ENCODE measurements around the gene QRFPR. TPM values are rescaled to one million over a fixed set of nuclear protein-coding genes. Genes with fewer than 3 reads are reported as not detected.

The QRFPR gene
- total and polyA plus RNA-seq, 2 of the 8 experiments (the other 6 are each of a cell fraction or from before 2014, with no cell fraction given): 1.0 to 2.9 TPM

DNA sequence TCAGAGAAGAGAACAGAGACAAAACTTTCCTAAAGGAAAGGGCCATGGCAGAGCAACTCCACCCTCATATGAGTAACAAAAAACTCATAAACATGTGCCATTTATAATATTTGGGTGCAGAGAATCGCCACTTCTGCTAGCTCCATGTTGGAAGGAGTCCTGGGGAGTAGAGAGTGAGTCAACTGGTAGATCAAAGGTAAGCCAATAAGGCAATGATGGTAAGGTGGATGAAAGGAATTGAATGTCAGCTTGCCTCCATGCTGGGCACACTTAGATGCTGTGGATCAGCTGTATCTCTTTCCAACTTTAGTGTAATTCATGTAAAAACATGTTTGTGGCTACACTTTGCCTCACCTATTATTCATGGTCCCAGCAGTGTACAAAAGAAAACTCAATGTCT, 4.7 kb downstream of the QRFPR start:
- no peak overlapping the region for H2AK5ac ChIP-seq (ENCODE audit: low read depth, low read length)
- no peak overlapping the region for H3K4ac ChIP-seq (replicated peaks; ENCODE audit: insufficient read length, low read depth, low read length)
- FAIRE-seq: no peak
- H3K79me1 ChIP-seq (ENCODE audit: low read depth, low read length): no peaks in the 10 kb centered on the region
- H3K23me2 ChIP-seq (ENCODE audit: low read depth, low read length): peaks cover 13% of the 10 kb centered on the region
- H3K27ac ChIP-seq (ENCODE audit: low read depth, low read length): no peak overlapping the region
- H3K4me1 ChIP-seq (replicated peaks in 1 of 4; ENCODE audit: control insufficient read depth in 3 of 4, insufficient read depth in 4 of 4, low read length in 3 of 4): peaks cover 0 to 2% (median 0%) of the 10 kb centered on the region in 4 experiments; a peak in 3 of 7 replicates
- H2BK12ac ChIP-seq (ENCODE audit: low read depth, low read length): no peak overlapping the region
- TF ChIP-seq FOSL1 (IDR thresholded peaks at IDR 0.05; ENCODE audit: insufficient read depth, low read depth, low read length) (no peak), GTF2F1 (IDR thresholded peaks at IDR 0.05; ENCODE audit: borderline replicate concordance, low read depth, low read length) (no peak), SP2 (IDR thresholded peaks at IDR 0.05; ENCODE audit: low read length) (no peak), BRCA1 (IDR thresholded peaks at IDR 0.05; ENCODE audit: low read depth, low read length) (no peak), ZNF274 (IDR thresholded peaks at IDR 0.05; ENCODE audit: borderline replicate concordance, extremely low read depth, low read length) (no peak), SP4 (IDR thresholded peaks at IDR 0.05; ENCODE audit: low read length) (no peak), RBBP5 (IDR thresholded peaks at IDR 0.05; ENCODE audit: borderline replicate concordance, low read depth, low read length) (no peak), HDAC6 (IDR thresholded peaks at IDR 0.05; ENCODE audit: low read depth, low read length) (no peak), POU5F1 (IDR thresholded peaks at IDR 0.05; ENCODE audit: low read depth, low read length) (no peak), CTBP2 (IDR thresholded peaks at IDR 0.05; ENCODE audit: borderline replicate concordance, insufficient read depth, insufficient read length, low read length) (no peak), GABPA (IDR thresholded peaks at IDR 0.05; ENCODE audit: borderline replicate concordance, insufficient read depth, low read length) (no peak)
- peaks cover 8 to 25% (median 20%) of the 10 kb centered on the region in 4 experiments for H3K27me3 ChIP-seq (replicated peaks in 1 of 4; ENCODE audit: control insufficient read depth in 3 of 4, extremely low read depth in 1 of 4, insufficient read depth in 3 of 4, low read length in 3 of 4)
- H3K4me2 ChIP-seq (ENCODE audit: insufficient read depth in 1 of 2, low read depth in 2 of 2, low read length in 2 of 2): no peak overlapping the region
- H2AFZ ChIP-seq (ENCODE audit: low read length): no peak overlapping the region
- no peak overlapping the region for H3K4me3 ChIP-seq (ENCODE audit: extremely low read depth in 1 of 4, insufficient read depth in 2 of 4, low read depth in 3 of 4, low read length in 4 of 4)
- H3K79me2 ChIP-seq (ENCODE audit: control insufficient read depth in 1 of 2, insufficient read depth in 2 of 2, low read length in 2 of 2): no peaks in the 10 kb centered on the region
- no peak overlapping the region for H4K91ac ChIP-seq (replicated peaks; ENCODE audit: insufficient read length, low read length)
- CTCF ChIA-PET (ENCODE audit: partially characterized antibody): interaction anchor here (0.6 to 1.6 kb wide), 6 partner anchors 31 to 301 kb away, joined by 3 to 4 read pairs (median 3); no protein-coding TSS in a partner anchor
- no peak overlapping the region for H4K5ac ChIP-seq (ENCODE audit: insufficient read length, low read depth, low read length)
- no peak overlapping the region for H3K23ac ChIP-seq (ENCODE audit: insufficient read length)
- no peak overlapping the region for H3K14ac ChIP-seq (ENCODE audit: insufficient read length)
- no peak overlapping the region for H3K56ac ChIP-seq (replicated peaks; ENCODE audit: insufficient read length, low read depth, low read length)
- DNase-seq (ENCODE audit: low read depth in 1 of 2, low spot score in 2 of 2): no peak
- no peak overlapping the region for H2BK15ac ChIP-seq (ENCODE audit: low read length)
- H2BK20ac ChIP-seq (ENCODE audit: low read length): no peak overlapping the region
- no peak overlapping the region for H4K8ac ChIP-seq (ENCODE audit: extremely low read depth, insufficient read depth, low read length)
- H4K20me1 ChIP-seq (replicated peaks in 1 of 2; ENCODE audit: control insufficient read depth in 1 of 2, insufficient read depth in 2 of 2, low read length in 2 of 2): no peaks in the 10 kb centered on the region
- 82% methylated on average over 1 of the region's 1 CpG; no CpG with 5 or more reads in 1 of the 2 experiments for WGBS, 2 experiments (ENCODE audit: extremely low coverage in 1 of 2, insufficient coverage in 1 of 2, insufficient read length in 1 of 2, insufficient replicate concordance in 2 of 2, low coverage in 1 of 2, low lambda C conversion rate in 2 of 2, missing lambda C conversion rate in 1 of 2)
- H2BK5ac ChIP-seq (ENCODE audit: low read depth, low read length): no peak overlapping the region
- no peak overlapping the region for H3K18ac ChIP-seq (ENCODE audit: extremely low read depth, low read length)
- H3K9me3 ChIP-seq (ENCODE audit: insufficient read depth in 2 of 2, low read depth in 1 of 2, low read length in 1 of 2): no peaks in the 10 kb centered on the region
- no peak overlapping the region for H2BK120ac ChIP-seq (replicated peaks; ENCODE audit: low read depth, low read length)
- no peaks in the 10 kb centered on the region for H3K36me3 ChIP-seq (ENCODE audit: control insufficient read depth in 2 of 4, insufficient read depth in 4 of 4, low read length in 3 of 4)
- POLR2A ChIA-PET (ENCODE audit: partially characterized antibody): no interaction called here
- H3K9ac ChIP-seq (replicated peaks in 1 of 4; ENCODE audit: extremely low read depth in 1 of 4, low read depth in 3 of 4, low read length in 3 of 4): no peak overlapping the region
